Measurements from ENCODE around the gene SPRED2. TPM values are rescaled to one million over a fixed set of nuclear protein-coding genes. Genes with fewer than 3 reads are reported as not detected.

SPRED2 gene
- total RNA-seq, 4 donors from 2014 or later: 8.4 to 34.8 (median 29.7) TPM

DNA sequence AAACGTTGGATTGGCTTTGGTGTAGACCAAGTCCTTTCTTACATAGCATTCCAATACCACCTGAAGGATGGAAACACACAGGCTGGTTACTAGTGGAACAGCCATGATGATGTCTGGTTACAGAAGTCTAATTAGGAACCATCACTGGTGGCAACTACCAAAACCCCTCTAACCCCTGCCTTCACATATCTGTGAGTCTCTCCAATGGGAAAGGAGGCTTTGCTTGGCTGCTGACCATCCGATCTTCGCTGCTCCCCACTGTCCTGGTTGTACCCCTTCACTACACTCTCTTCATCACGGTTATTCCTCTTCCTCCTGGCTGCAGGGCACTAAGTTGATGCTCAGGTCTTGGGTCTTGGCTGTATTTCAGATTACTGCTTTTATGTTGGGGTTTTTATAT, 97.7 kb downstream of the SPRED2 start:
- intact Hi-C loops (cut with DNase I; ENCODE audit: low total_unique reads) (no loop called here), in situ Hi-C loops (cut with MboI; ENCODE audit: low pct_ligation_motif_present in 1 of 4, low pct_unique_long_range_greater_than_20kb in 1 of 4, low sequenced_read_pairs in 3 of 4) (no loop called here)
- no peaks in the 10 kb centered on the region for H3K27me3 ChIP-seq
- no peaks in the 10 kb centered on the region for H3K9me3 ChIP-seq
- H3K27ac ChIP-seq: no peak overlapping the region
- 91 to 100% methylated on average over 1 to 4 of the region's 4 CpGs for WGBS, 2 donors (ENCODE audit: low coverage in 1 of 2)
- no peak for TF ChIP-seq EP300 (IDR thresholded peaks at IDR 0.05; ENCODE audit: low read depth)
- TF ChIP-seq, protein P1, sequence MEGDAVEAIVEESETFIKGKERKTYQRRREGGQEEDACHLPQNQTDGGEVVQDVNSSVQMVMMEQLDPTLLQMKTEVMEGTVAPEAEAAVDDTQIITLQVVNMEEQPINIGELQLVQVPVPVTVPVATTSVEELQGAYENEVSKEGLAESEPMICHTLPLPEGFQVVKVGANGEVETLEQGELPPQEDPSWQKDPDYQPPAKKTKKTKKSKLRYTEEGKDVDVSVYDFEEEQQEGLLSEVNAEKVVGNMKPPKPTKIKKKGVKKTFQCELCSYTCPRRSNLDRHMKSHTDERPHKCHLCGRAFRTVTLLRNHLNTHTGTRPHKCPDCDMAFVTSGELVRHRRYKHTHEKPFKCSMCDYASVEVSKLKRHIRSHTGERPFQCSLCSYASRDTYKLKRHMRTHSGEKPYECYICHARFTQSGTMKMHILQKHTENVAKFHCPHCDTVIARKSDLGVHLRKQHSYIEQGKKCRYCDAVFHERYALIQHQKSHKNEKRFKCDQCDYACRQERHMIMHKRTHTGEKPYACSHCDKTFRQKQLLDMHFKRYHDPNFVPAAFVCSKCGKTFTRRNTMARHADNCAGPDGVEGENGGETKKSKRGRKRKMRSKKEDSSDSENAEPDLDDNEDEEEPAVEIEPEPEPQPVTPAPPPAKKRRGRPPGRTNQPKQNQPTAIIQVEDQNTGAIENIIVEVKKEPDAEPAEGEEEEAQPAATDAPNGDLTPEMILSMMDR (IDR thresholded peaks at IDR 0.05): no peak
- no peak for TF ChIP-seq POLR2A (IDR thresholded peaks at IDR 0.05)
- TF ChIP-seq POLR2AphosphoS5 (IDR thresholded peaks at IDR 0.05): no peak
- no peak overlapping the region for H3K4me3 ChIP-seq
- no peak for DNase-seq
- no peaks in the 10 kb centered on the region for H3K4me1 ChIP-seq
- H3K36me3 ChIP-seq: peaks cover 0 to 15% (median 1%) of the 10 kb centered on the region in 4 donors

DNA sequence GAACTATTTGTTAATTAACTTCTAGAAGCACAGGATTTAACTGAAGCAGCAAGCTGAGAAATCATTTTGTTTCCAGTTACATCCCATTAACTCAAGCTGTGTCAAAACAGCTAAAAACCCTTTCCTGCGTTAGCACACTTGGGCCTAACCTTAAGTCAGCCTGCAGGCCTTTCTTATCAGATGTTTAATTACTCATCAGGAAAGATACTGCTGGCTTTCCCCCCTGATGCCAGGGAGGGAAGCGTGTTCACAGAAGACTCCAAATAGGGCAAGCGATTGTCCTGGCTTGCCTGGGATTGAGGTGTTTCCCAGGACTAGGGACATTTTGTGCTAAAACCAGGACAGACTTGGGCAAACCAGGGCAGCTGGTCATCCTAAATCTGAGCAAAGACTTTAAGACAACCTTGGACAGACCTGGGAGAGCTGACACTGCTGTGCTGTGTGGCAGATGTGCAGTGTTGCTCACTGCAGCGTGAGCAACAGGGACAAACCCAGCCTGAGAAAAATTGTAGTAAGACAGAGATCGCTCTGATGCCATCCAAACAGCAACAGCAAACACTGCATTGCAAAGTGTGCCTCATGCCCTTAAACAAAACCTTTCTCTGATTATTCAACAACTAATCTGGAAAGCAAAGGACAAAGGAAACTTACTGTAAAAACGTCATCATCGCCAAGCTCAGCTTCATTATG, 100.9 kb downstream of the SPRED2 start:
- TF ChIP-seq POLR2AphosphoS5 (IDR thresholded peaks at IDR 0.05): no peak
- TF ChIP-seq EP300 (IDR thresholded peaks at IDR 0.05; ENCODE audit: low read depth): no peak
- TF ChIP-seq POLR2A (IDR thresholded peaks at IDR 0.05): no peak
- TF ChIP-seq, protein P1 (IDR thresholded peaks at IDR 0.05): no peak
- DNase-seq: no peak
- H3K36me3 ChIP-seq: peaks cover 0 to 15% (median 1%) of the 10 kb centered on the region in 4 donors
- in situ Hi-C loops (cut with MboI; ENCODE audit: low pct_ligation_motif_present in 1 of 4, low pct_unique_long_range_greater_than_20kb in 1 of 4, low sequenced_read_pairs in 3 of 4) (no loop called here), intact Hi-C loops (cut with DNase I; ENCODE audit: low total_unique reads) (no loop called here)
- WGBS, 2 donors (ENCODE audit: low coverage in 1 of 2): 92 to 96% methylated on average over 5 to 7 of the region's 7 CpGs
- H3K4me1 ChIP-seq: no peaks in the 10 kb centered on the region
- H3K27me3 ChIP-seq: no peaks in the 10 kb centered on the region
- H3K27ac ChIP-seq: no peak overlapping the region
- H3K9me3 ChIP-seq: no peaks in the 10 kb centered on the region
- H3K4me3 ChIP-seq: no peak overlapping the region

GRCh38 chr2:65329525-65329924, 102.9 kb downstream of the SPRED2 start:
- intact Hi-C loops (cut with DNase I; ENCODE audit: low total_unique reads) (no loop called here), in situ Hi-C loops (cut with MboI; ENCODE audit: low pct_ligation_motif_present in 1 of 4, low pct_unique_long_range_greater_than_20kb in 1 of 4, low sequenced_read_pairs in 3 of 4) (no loop called here)
- DNase-seq: no peak
- H3K27ac ChIP-seq: no peak overlapping the region
- no peaks in the 10 kb centered on the region for H3K4me1 ChIP-seq
- WGBS, 2 donors (ENCODE audit: low coverage in 1 of 2): 75 to 83% methylated on average over 4 to 5 of the region's 5 CpGs
- H3K27me3 ChIP-seq: no peaks in the 10 kb centered on the region
- no peak overlapping the region for H3K4me3 ChIP-seq
- peaks cover 0 to 15% (median 1%) of the 10 kb centered on the region in 4 donors for H3K36me3 ChIP-seq
- no peaks in the 10 kb centered on the region for H3K9me3 ChIP-seq
- TF ChIP-seq POLR2A (IDR thresholded peaks at IDR 0.05) (no peak), EP300 (IDR thresholded peaks at IDR 0.05; ENCODE audit: low read depth) (no peak), POLR2AphosphoS5 (IDR thresholded peaks at IDR 0.05) (no peak)
- TF ChIP-seq, protein P1 (IDR thresholded peaks at IDR 0.05): no peak

DNA sequence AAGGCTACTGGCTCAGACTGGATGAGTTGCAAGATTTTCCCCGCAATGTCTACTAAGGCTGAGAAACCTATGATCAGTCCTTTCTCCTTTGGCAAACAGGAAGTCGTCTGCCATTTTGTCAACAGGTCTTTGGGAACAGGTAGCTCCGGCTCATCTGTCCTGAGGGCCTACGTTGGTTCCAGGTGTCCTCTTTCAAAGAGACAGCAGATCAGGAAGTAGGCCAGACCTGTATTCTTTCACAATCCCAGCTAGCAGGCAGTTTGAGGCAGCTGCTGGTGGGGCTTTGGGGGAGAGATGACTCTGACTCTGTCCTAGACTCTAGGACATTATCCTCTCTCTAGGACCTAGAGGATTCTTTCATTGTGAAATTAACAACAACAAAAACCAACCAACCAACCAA, 106.1 kb downstream of the SPRED2 start:
- Histone ChIP-seq H3K27ac (no peak overlapping the region), H3K9me3 (no peaks in the 10 kb centered on the region), H3K4me1 (no peaks in the 10 kb centered on the region), H3K36me3 (no peaks in the 10 kb centered on the region), H3K27me3 (no peaks in the 10 kb centered on the region), H3K4me3 (no peak overlapping the region)
- 87 to 100% methylated on average over 2 to 4 of the region's 4 CpGs for WGBS, 2 donors (ENCODE audit: low coverage in 1 of 2)
- TF ChIP-seq POLR2AphosphoS5 (IDR thresholded peaks at IDR 0.05) (no peak), EP300 (IDR thresholded peaks at IDR 0.05; ENCODE audit: low read depth) (no peak), POLR2A (IDR thresholded peaks at IDR 0.05) (no peak)
- TF ChIP-seq, protein P1 (IDR thresholded peaks at IDR 0.05): no peak
- no peak for DNase-seq
- intact Hi-C loops (cut with DNase I; ENCODE audit: low total_unique reads) (no loop called here), in situ Hi-C loops (cut with MboI; ENCODE audit: low pct_ligation_motif_present in 1 of 4, low pct_unique_long_range_greater_than_20kb in 1 of 4, low sequenced_read_pairs in 3 of 4) (no loop called here)
